ENCODE data around the gene TMEM248. TPM values are rescaled to one million over a fixed set of nuclear protein-coding genes. Genes with fewer than 3 reads are reported as not detected.

The TMEM248 gene
- total RNA-seq, 1 donor from 2014 or later = 98.0 TPM

GRCh38 chr7:66901941-66902843 is 18.8 kb upstream of the TMEM248 start:
- DNase-seq (ENCODE audit: low read depth) (no peak), FAIRE-seq (no peak)
- Mint-ChIP-seq H3K36me3 (ENCODE audit: low read depth, unreplicated experiment) (peaks cover 6% of the 10 kb centered on the region), H3K4me3 (ENCODE audit: unreplicated experiment) (no peak overlapping the region), H3K27me3 (ENCODE audit: low read depth, unreplicated experiment) (no peaks in the 10 kb centered on the region), H3K27ac (ENCODE audit: unreplicated experiment) (no peak overlapping the region), H3K9me3 (ENCODE audit: unreplicated experiment) (no peaks in the 10 kb centered on the region), H3K4me1 (ENCODE audit: low read depth, unreplicated experiment) (no peaks in the 10 kb centered on the region)
- no peak overlapping the region for H3K27ac ChIP-seq (ENCODE audit: low read depth, low read length)
- no peak overlapping the region for H3K4me2 ChIP-seq (ENCODE audit: low read length)
- no peaks in the 10 kb centered on the region for H3K36me3 ChIP-seq (ENCODE audit: insufficient read depth, low read length)
- H4K20me1 ChIP-seq (ENCODE audit: insufficient read depth, low read length) = no peaks in the 10 kb centered on the region
- TF ChIP-seq EZH2 (IDR thresholded peaks at IDR 0.05; ENCODE audit: insufficient read depth, low read length) = no peak
- TF ChIP-seq, protein P1, sequence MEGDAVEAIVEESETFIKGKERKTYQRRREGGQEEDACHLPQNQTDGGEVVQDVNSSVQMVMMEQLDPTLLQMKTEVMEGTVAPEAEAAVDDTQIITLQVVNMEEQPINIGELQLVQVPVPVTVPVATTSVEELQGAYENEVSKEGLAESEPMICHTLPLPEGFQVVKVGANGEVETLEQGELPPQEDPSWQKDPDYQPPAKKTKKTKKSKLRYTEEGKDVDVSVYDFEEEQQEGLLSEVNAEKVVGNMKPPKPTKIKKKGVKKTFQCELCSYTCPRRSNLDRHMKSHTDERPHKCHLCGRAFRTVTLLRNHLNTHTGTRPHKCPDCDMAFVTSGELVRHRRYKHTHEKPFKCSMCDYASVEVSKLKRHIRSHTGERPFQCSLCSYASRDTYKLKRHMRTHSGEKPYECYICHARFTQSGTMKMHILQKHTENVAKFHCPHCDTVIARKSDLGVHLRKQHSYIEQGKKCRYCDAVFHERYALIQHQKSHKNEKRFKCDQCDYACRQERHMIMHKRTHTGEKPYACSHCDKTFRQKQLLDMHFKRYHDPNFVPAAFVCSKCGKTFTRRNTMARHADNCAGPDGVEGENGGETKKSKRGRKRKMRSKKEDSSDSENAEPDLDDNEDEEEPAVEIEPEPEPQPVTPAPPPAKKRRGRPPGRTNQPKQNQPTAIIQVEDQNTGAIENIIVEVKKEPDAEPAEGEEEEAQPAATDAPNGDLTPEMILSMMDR (IDR thresholded peaks at IDR 0.05; ENCODE audit: insufficient read depth, low read depth, low read length) = no peak
- no peak overlapping the region for H3K4me3 ChIP-seq (ENCODE audit: insufficient read depth, low read depth, low read length)
- no peaks in the 10 kb centered on the region for H3K9me3 ChIP-seq (ENCODE audit: insufficient read depth, low read depth, low read length)
- H3K27me3 ChIP-seq (ENCODE audit: insufficient read depth, low read length) = no peaks in the 10 kb centered on the region
- no peak overlapping the region for H2AFZ ChIP-seq (ENCODE audit: low read depth, low read length)
- no peaks in the 10 kb centered on the region for H3K4me1 ChIP-seq (ENCODE audit: insufficient read depth, low read length)
- H3K9ac ChIP-seq (ENCODE audit: low read length) = no peak overlapping the region
- H3K79me2 ChIP-seq (ENCODE audit: insufficient read depth, low read length) = no peaks in the 10 kb centered on the region

DNA sequence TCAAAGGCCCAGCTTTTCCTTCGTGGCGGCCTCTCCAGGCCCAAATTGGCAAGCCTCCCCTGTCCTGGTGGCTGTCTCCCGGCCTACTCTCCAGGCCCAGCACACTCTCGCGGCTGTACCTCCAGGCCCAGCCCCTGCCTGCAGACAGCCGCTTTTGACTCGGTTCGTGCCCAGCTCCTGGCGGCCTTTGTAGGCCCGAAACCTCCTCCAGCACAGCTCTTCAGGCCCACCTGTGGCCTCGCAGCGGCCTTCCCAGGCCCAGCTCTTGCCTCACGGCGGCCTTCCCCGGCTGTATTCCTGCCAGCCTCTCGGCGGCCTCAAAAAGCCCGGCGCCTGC is 18.2 kb upstream of the TMEM248 start:
- H3K79me2 ChIP-seq (ENCODE audit: insufficient read depth, low read length) = no peaks in the 10 kb centered on the region
- no peak overlapping the region for H3K4me3 Mint-ChIP-seq (ENCODE audit: unreplicated experiment)
- peaks cover 6% of the 10 kb centered on the region for H3K36me3 Mint-ChIP-seq (ENCODE audit: low read depth, unreplicated experiment)
- no peaks in the 10 kb centered on the region for H3K9me3 Mint-ChIP-seq (ENCODE audit: unreplicated experiment)
- H3K4me2 ChIP-seq (ENCODE audit: low read length) = no peak overlapping the region
- H3K9me3 ChIP-seq (ENCODE audit: insufficient read depth, low read depth, low read length) = no peaks in the 10 kb centered on the region
- no peak overlapping the region for H3K4me3 ChIP-seq (ENCODE audit: insufficient read depth, low read depth, low read length)
- no peak for FAIRE-seq
- no peak for DNase-seq (ENCODE audit: low read depth)
- no peaks in the 10 kb centered on the region for H3K4me1 Mint-ChIP-seq (ENCODE audit: low read depth, unreplicated experiment)
- H3K27ac ChIP-seq (ENCODE audit: low read depth, low read length) = no peak overlapping the region
- no peak overlapping the region for H3K9ac ChIP-seq (ENCODE audit: low read length)
- H3K27me3 Mint-ChIP-seq (ENCODE audit: low read depth, unreplicated experiment) = no peaks in the 10 kb centered on the region
- H3K36me3 ChIP-seq (ENCODE audit: insufficient read depth, low read length) = no peaks in the 10 kb centered on the region
- H3K4me1 ChIP-seq (ENCODE audit: insufficient read depth, low read length) = no peaks in the 10 kb centered on the region
- no peaks in the 10 kb centered on the region for H4K20me1 ChIP-seq (ENCODE audit: insufficient read depth, low read length)
- no peak overlapping the region for H2AFZ ChIP-seq (ENCODE audit: low read depth, low read length)
- no peak overlapping the region for H3K27ac Mint-ChIP-seq (ENCODE audit: unreplicated experiment)
- no peak for TF ChIP-seq EZH2 (IDR thresholded peaks at IDR 0.05; ENCODE audit: insufficient read depth, low read length)
- TF ChIP-seq, protein P1 (IDR thresholded peaks at IDR 0.05; ENCODE audit: insufficient read depth, low read depth, low read length) = no peak
- no peaks in the 10 kb centered on the region for H3K27me3 ChIP-seq (ENCODE audit: insufficient read depth, low read length)

Data from astrocyte (in vitro differentiated cells and primary cell).